Urothelium cell line (cell line): Measurements from ENCODE around the gene PCLAF.
"Not testable (repeated sequence)": the region's sequence is repeated elsewhere in the genome, so short reads cannot be mapped to it uniquely, and the experiment has no call there.

Experiments used
- DNase-seq: peaks from one replicate; pipeline ENCODE4 v3.0.0; 2011; ENCODE audit warnings: low spot score, mixed read lengths
- FAIRE-seq: peaks from 2 replicates; lab custom pipeline; 2011; peaks lifted over from hg19 to GRCh38; lab: Jason Lieb, UNC

The PCLAF gene, protein sequence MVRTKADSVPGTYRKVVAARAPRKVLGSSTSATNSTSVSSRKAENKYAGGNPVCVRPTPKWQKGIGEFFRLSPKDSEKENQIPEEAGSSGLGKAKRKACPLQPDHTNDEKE

DNA sequence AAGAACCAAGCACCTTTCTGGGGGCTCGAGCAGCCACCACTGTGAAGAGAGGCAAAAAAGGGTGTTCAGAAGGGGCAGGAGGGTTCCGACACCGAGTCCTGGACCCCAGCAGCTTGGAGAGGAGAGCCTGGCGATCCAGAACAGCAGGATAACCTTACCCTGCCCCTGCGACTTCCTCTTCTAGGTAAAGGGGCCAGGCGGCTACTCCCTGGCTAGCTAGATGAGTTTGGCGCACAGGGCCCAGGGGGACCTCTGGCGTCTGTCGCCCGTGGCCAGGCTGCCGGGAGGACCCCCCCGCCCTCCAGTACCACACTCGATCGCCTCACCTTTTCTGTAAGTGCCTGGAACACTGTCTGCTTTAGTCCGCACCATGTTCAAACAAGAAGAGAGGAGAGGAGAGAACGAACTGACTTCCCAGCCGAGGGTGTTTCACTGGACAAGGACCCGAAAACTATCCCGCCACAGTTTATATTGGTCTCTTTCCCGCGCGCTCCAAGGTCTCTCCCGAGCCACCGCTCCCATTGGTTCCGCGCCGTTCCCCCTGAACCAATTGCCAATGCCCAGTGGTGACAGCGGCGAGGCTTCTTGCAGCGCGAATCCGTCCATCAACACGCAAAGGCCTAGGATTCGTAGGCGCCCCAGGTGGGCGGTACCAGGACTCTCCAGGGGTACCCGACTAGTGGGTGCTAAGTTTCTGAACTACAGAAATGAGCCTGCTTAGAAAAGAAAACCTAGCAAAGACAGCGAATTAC is at the start of gene PCLAF:
Gene PCLAF (minus strand): TSS at position 442 of the 752 bp plus-strand sequence. CDS start 70 bp downstream, at position 372.
- DNase-seq: peak; percentile 99
- FAIRE-seq: peak; percentile 79

GRCh38 chr15:64430000-64430735 is 48.9 kb upstream of the PCLAF start:
- no peak for FAIRE-seq
- no peak for DNase-seq

DNA sequence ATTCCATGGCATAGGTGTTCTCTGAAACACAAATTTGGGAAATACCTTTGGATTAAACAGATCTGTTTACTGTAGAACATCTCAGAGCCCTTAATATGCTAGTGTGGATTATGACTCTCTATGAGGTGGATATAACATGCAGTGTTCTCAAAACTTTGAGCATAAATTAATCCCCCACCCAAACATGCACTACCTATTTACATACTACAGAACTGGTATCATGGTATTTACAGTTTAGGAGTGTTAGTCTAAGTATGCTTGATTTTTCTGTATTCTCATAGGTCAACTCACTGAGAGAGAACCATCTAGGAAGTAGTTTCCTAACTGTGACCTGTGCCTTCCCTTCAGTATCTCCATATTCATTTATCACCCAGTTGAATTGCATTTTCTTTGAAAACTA is 48.2 kb upstream of the PCLAF start:
- DNase-seq: no peak

DNA sequence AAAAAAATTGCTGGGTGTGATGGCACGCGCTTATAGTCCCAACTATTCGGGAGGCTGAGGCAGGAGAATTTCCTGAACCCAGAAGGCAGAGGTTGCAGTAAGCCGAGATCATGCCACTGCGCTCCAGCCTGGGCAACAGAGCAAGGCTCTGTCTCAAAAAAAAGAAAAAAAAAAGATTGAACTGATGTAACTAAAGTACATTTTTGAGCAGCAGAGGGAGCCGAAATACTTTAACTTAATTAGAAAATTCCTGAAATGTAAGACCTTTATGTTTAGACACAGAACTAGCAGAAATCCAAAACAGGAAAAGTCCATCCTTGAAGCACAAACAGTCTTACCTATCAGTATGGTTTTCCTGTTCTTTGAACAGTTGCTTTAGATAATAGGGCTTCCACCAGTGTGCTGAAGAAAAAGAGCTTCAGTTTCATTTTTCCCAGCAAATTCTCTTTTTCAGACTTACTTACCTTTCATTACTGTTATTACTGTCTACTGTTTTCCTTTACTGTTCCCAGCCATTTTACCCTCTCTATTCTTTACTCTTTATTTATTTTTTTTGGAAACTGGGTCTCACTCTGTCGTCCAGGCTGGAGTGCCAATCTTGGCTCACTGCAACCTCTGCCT is 45.7 kb upstream of the PCLAF start:
- DNase-seq: no peak
- FAIRE-seq: no peak

More for the DNA sequence above, 48.2 kb upstream of the PCLAF start:
- no peak for FAIRE-seq

GRCh38 chr15:64425221-64425620 is 44.0 kb upstream of the PCLAF start:
- FAIRE-seq (no peak), DNase-seq (no peak)

GRCh38 chr15:64423970-64424369 is 42.7 kb upstream of the PCLAF start:
- DNase-seq: no peak
- no peak for FAIRE-seq

- DNase-seq: no peak
- FAIRE-seq: no peak
Observed at GRCh38 chr15:64422697-64423096, 41.5 kb upstream of the PCLAF start.

- no peak for FAIRE-seq
Observed at GRCh38 chr15:64412216-64412615, 31.0 kb upstream of the PCLAF start.

DNA sequence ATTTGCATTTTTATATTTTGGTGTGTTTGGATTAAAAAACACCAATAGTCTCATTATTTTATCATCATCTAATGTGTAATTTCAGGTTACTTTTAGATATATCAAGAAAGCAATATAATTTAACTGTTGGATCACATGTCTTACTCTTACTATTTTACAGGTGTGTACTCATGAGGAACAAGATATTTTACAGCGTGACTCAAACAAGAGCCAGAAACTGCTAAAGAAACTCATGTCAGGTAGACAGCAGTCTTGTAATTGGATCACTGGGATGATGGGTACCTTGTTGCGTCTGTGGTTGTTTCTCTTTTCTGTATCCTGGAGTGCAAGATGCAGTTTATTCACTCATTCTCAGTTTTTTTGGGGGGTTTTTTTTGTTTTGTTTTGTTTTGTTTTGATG is 19.3 kb upstream of the PCLAF start:
- DNase-seq (no peak), FAIRE-seq (no peak)

More at GRCh38 chr15:64412216-64412615, 31.0 kb upstream of the PCLAF start:
- no peak for DNase-seq

GRCh38 chr15:64398575-64398974 is 17.3 kb upstream of the PCLAF start:
- DNase-seq: no peak
- no peak for FAIRE-seq

- FAIRE-seq (no peak), DNase-seq (no peak)
Observed at GRCh38 chr15:64396789-64397188, 15.5 kb upstream of the PCLAF start.

DNA sequence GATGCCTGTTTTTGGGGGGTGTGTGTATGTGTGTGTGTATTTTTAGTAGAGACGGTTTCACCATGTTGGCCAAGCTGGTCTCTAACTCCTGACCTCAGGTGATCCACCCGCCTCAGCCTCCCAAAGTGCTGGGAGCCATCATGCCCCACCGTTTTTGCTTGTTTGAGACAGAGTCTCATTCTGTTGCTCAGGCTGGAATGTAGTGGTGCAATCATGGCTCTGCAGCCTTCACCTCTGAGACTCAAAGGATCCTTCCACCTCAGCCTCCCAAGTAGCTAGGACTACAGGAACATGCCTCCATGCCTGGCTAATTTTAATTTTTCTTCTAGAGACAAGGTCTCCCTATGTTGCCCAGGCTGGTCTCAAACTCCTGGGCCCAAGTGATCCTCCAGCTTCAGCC is 11.2 kb upstream of the PCLAF start:
- FAIRE-seq: not testable (repeated sequence)

GRCh38 chr15:64389036-64389435 is 7.8 kb upstream of the PCLAF start:
- no peak for DNase-seq
- no peak for FAIRE-seq

More for the DNA sequence above, 11.2 kb upstream of the PCLAF start:
- DNase-seq: not testable (repeated sequence)

DNA sequence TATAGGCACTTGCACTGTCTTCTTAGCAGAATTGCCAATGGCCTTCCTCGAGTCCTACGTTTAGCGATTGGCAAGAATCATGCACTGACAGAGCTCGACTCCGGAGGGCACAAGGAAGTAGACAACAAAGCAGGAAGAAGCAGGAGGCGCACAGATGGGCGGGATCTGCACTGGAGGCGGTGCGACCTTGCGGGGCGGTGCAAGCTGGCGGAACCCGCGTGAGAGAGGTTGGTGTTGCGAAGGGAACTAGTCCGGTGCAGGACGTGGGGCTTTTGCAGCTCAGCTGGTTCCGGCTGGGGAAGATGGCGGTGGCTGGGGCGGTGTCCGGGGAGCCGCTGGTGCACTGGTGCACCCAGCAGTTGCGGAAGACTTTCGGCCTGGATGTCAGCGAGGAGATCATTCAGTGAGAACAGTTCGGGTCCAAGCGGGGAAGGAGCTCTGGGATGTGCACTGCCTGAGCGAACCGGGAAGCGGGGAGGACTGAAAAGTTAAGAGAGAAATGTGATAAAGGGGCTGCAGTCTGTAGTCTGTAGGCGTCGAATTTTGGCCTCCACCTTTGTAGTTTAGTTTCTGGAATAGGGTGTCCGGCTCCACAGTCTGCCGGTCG is 6.4 kb upstream of the PCLAF start, which contains the start of gene TRIP4:
Gene TRIP4 (plus strand): TSS at position 275 of the 607 bp plus-strand sequence. CDS start 28 bp downstream, at position 303.
- DNase-seq (peak; percentile 96), FAIRE-seq (peak; percentile 99)

DNA sequence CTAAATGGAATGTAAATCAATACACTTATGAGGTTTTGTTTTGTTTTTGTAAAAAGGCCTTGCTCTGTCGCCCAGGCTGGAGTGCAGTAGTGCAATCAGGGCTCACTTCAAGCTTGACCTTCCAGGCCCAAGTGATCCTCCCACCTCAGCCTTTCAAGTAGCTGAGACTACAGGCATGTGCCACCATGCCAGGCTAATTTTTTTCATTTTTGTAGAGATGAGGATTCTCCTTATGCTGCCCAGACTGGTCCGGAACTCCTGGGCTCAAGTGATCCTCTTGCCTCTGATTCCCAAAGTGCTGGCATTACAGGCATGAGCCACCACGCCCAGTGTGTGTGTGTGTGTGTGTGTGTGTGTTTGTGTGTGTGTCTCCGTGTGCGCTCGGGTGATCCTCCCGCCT is 5.0 kb upstream of the PCLAF start:
- FAIRE-seq: no peak
- DNase-seq: no peak

DNA sequence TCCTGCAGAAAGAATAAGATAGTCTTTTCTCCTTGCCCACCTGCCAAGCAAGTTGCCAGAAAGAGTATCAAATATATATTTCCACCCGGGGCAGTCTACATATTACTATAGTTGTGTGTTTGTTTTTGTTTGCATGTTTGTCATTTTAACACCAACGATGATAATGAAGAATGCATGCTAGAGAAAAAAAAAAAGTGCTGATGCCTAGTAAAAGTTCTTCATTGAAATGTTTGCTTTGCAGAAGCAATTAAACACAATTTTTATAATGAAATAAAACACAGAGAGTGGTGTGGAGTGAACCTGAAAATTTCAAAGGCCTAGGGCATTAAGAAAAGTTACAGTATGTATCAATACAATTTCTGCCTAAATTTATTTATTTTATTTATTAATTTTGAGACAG is 2.5 kb upstream of the PCLAF start:
- FAIRE-seq: no peak

DNA sequence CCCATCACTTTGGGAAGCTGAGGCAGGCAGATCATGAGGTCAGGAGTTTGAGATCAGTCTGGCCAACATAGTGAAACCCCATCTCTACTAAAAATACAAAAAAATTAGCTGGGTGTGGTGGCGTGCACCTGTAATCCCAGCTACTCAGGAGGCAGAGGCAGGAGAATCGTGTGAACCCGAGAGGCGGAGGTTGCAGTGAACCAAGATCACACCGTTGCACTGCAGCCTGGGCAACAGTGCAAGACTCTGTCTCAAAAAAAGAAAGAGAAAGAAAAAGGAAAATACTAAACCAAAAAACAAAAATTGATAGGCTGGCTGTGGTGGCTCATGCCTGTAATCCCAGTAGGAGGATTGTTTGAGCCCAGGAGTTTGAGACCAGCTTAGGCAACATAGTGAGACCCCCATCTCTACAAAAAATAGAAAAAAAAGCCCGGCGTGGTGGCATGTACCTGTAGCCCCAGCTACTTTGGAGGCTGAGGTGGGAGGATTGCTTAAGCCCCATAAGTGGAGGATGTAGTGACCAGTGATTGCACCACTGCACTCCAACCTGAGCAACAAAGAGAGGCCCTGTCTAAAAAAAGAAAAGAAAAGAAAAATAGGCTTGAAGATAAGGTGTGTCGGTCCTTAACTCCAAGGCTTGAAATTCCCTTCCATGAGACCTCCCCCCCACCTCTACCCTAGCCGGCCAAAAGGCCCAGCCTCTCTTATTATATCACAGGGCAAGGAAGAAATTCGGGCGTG is 941 bp downstream of the PCLAF start:
- DNase-seq, FAIRE-seq: not testable (repeated sequence)

More for the DNA sequence above, 2.5 kb upstream of the PCLAF start:
- no peak for DNase-seq

DNA sequence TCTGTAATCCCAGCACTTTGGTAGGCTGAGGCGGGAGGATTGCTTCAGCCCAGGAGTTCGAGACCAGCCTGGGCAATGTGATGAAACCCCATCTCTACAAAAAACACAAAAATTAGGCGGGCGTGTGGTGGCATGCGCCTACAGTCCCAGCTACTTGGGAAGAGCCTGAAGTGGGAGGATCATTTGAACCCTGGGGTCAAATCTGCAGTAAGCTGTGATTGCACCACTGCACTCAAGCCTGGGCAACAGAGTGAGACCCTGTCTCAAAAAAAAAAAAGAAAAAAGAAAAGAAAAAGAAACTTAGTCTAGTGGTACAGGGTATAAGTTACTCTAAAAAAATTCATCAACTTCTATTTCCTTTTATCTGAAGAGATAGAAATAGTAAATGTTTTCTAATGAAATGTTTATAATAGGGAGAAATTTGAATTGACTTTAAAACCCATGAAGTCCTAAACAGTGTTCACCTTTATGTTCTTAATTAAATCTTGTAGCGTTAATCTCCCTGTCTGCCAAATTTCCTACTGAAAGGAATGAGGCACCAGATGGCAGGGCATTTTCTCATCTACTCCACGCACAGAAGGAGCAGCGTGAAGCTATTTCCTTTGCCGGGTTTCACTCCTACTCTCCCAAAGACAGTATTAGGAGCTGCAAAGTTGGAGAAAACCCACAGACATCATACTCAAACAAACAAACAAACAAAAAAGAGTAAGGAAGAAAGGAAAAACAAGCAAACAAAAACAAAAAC is 1.9 kb downstream of the PCLAF start:
- DNase-seq (no peak), FAIRE-seq (no peak)

- DNase-seq (no peak), FAIRE-seq (no peak)
Observed at GRCh38 chr15:64373360-64373759, 7.9 kb downstream of the PCLAF start.
